GM19463 (cell line): Measurements from ENCODE around the gene MAP1LC3A.
"Not testable (repeated sequence)": the region's sequence is repeated elsewhere in the genome, so short reads cannot be mapped to it uniquely, and the experiment has no call there.

Experiments used
- ATAC-seq: cut with Tn5 transposase; IDR thresholded peaks from one replicate; pipeline ENCODE4 v1.9.1; 2021; ENCODE audit warnings: mild to moderate bottlenecking, moderate library complexity; ENCODE audit not compliant: unreplicated experiment

MAP1LC3A gene

GRCh38 chr20:34558320-34559218 is at the start of gene MAP1LC3A:
Gene MAP1LC3A (plus strand): TSS chr20:34558718. CDS start chr20:34558869, 151 bp downstream.
- peak; percentile 65 for ATAC-seq

GRCh38 chr20:34510575-34510974 is 47.9 kb upstream of the MAP1LC3A start:
- ATAC-seq, result no peak

DNA sequence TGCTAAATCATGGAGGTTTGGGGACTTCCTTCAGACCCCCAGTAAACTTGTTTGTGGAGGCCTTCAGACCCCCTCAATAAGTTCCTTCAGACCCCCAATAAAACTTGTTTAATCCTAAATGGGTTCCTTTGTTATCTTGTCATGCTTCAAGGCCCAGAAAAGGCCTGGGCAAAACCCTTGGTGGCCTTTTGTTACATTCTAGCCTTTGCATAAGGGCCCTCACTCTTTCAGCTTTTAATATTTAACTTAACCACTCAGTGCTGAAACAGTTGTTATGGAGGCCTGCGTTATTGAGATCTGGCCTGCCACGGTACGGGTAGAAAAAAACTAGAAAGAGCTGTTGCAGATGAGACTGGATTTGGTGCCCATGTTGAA is 46.6 kb upstream of the MAP1LC3A start:
- ATAC-seq, result no peak

GRCh38 chr20:34512266-34512954 is 46.1 kb upstream of the MAP1LC3A start:
- ATAC-seq, result no peak

DNA sequence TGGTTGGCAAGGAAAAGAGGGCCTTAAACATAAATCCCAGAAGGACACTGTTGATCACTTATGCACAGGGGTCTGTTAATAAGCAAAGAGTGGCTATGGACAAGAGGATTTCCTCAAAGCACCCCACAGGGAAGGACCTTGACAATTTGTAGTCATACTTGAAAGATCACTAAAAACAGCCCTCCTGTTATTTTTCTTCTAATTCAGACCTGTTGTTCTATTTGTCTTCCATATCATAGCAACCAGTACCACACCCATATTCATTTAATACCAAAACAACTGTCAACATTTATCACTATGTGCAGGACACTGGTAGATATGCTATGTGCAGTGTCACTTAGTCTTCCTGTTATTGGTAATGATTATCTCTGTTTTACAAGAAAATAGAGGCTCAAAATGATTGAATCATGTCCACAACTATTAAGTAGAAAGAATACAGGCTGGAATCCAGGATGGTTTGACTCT is 45.5 kb upstream of the MAP1LC3A start:
- ATAC-seq, result no peak

- ATAC-seq, result not testable (repeated sequence)
Measured at GRCh38 chr20:34514034-34514433, 44.5 kb upstream of the MAP1LC3A start.

GRCh38 chr20:34514897-34515483 is 43.5 kb upstream of the MAP1LC3A start:
- no peak for ATAC-seq

DNA sequence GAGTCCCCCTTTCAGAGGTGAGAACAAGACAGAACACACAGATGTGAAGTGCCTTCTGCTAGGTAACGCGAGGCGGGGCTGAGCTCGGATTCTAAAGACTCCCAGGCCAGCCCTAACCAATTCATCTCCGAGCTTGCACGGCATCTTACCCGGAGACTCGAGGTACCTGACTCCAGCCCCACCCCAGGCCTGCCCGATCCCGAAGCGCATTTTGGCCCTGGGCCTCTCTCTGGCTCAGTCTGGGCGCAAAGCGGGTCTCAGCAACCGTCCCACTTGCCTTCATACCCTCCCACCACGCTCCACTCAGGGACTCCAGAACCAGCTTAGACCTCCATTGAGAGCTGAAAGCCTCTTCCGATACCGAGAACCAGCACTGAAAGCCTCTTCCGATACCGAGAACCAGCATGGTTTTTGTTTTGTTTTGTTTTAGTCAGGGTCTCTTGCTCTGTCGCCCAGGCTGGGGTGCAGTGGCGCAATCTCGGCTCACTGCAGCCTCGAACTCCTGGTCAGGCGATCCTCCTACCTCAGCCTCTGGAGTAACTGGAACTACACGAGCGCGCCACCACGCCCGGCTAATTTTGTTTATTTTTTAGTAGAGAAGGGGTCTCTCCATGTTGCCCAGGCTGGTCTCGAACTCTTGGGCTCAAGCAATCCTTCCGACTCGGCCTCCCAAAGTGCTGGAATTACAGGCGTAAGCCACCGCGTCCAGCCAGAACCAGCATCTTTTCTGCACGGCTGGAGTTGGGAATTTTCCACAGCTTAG is 42.9 kb upstream of the MAP1LC3A start:
- ATAC-seq, result peak; percentile 40

- peak; percentile 66 for ATAC-seq
Measured at GRCh38 chr20:34516247-34517113, 42.0 kb upstream of the MAP1LC3A start, which contains the start of gene DYNLRB1. Gene DYNLRB1 (plus strand): TSS chr20:34516422. CDS start chr20:34516459, 37 bp downstream.

- no peak for ATAC-seq
Measured at GRCh38 chr20:34517114-34517505, 41.4 kb upstream of the MAP1LC3A start.

DNA sequence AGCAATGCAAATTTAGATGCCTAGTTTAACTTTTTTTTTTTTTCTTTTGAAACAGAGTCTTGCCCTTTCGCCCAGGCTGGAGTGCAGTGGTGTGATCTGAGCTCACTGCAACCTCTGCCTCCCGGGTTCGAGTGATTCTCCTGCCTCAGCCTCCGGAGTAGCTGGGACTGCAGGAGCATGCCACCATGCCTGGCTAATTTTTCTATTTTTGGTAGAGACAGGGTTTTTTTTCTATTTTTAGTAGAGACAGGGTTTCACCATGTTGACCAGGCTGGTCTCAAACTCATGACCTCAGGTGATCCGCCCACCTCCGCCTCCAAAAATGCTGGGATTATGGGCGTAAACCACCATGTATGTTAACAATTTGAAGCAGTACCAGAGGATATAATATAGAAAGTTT is 39.7 kb upstream of the MAP1LC3A start:
- not testable (repeated sequence) for ATAC-seq

- not testable (repeated sequence) for ATAC-seq
Measured at GRCh38 chr20:34519841-34520240, 38.7 kb upstream of the MAP1LC3A start.

GRCh38 chr20:34522969-34523871 is 35.3 kb upstream of the MAP1LC3A start:
- ATAC-seq, result no peak

- no peak for ATAC-seq
Measured at GRCh38 chr20:34524426-34524825, 34.1 kb upstream of the MAP1LC3A start.

- no peak for ATAC-seq
Measured at GRCh38 chr20:34525342-34525708, 33.2 kb upstream of the MAP1LC3A start.

GRCh38 chr20:34525709-34526416 is 32.7 kb upstream of the MAP1LC3A start:
- ATAC-seq, result no peak

GRCh38 chr20:34526466-34526865 is 32.1 kb upstream of the MAP1LC3A start:
- ATAC-seq, result no peak

- no peak for ATAC-seq
Measured at GRCh38 chr20:34527016-34527415, 31.5 kb upstream of the MAP1LC3A start.
